Cardiac muscle cell (in vitro differentiated cells and primary cell): ENCODE data around the gene ARHGAP15. TPM values are rescaled to one million over a fixed set of nuclear protein-coding genes. Genes with fewer than 3 reads are reported as not detected.
"Not testable (repeated sequence)": the region's sequence is repeated elsewhere in the genome, so short reads cannot be mapped to it uniquely, and the experiment has no call there.

Source experiments
- DNase-seq, 2 donors: peaks; one replicate each; pipeline versions ENCODE4 v3.0.0 to v3.0.0-alpha.2; 2010 to 2017; ENCODE audit warnings: low read depth in 1 of 2, low spot score in 1 of 2
- H3K27ac ChIP-seq: fragments of 200-600 bp; sonication (generic); 2 replicates; pipeline ENCODE4 v1.5.1; 2016
- H3K27me3 ChIP-seq: fragments of 200-600 bp; sonication (generic); 2 replicates; pipeline ENCODE4 v1.6.0; 2016; ENCODE audit warnings: control low read depth
- H3K36me3 ChIP-seq: fragments of 200-600 bp; sonication (generic); 2 replicates; pipeline ENCODE4 v1.5.1; 2016; ENCODE audit warnings: control low read depth
- H3K4me1 ChIP-seq: fragments of 200-600 bp; sonication (generic); 2 replicates; pipeline ENCODE4 v1.8.1; 2017; ENCODE audit warnings: low read depth, mild to moderate bottlenecking, mixed run types
- H3K4me3 ChIP-seq: fragments of 200-600 bp; sonication (generic); 2 replicates; pipeline ENCODE4 v1.5.1; 2016; ENCODE audit warnings: mild to moderate bottlenecking
- H3K9me3 ChIP-seq: fragments of 200-600 bp; sonication (generic); 2 replicates; pipeline ENCODE4 v1.5.1; 2017; ENCODE audit warnings: low read depth, mild to moderate bottlenecking, control low read depth
- CTCF ChIP-seq: IDR thresholded peaks from 2 replicates; pipeline ENCODE4 v1.5.1; 2012; ENCODE audit warnings: low read depth, mild to moderate bottlenecking, low read length
- polyA plus RNA-seq: library from polyadenylated mRNA; unstranded; fragments of >200 nt; fragmentation: Nextera tagmentation; extraction: Ambion mirVana; gene quantifications from 2 replicates; pipeline ENCODE4 v1.2.1, GENCODE V29; 2016
- total RNA-seq: library from RNA; depleted of rRNA; stranded (reverse); fragments of >200 nt; gene quantifications from 2 replicates; pipeline ENCODE4 v1.2.3, GENCODE V29; 2016

The ARHGAP15 gene
- total and polyA plus RNA-seq, 2 experiments from 2014 or later = not detected

GRCh38 chr2:143087033-143087432 lies 42.2 kb upstream of the ARHGAP15 start:
- Histone ChIP-seq H3K4me1 (no peaks in the 10 kb centered on the region), H3K27ac (no peak overlapping the region), H3K36me3 (no peaks in the 10 kb centered on the region), H3K9me3 (no peaks in the 10 kb centered on the region), H3K27me3 (no peaks in the 10 kb centered on the region), H3K4me3 (no peak overlapping the region)
- TF ChIP-seq CTCF = no peak
- DNase-seq = no peak

- Histone ChIP-seq H3K27ac (no peak overlapping the region), H3K4me3 (no peak overlapping the region), H3K36me3 (no peaks in the 10 kb centered on the region), H3K27me3 (no peaks in the 10 kb centered on the region), H3K9me3 (no peaks in the 10 kb centered on the region), H3K4me1 (no peaks in the 10 kb centered on the region)
- TF ChIP-seq CTCF = no peak
- DNase-seq = no peak
These were observed 40.8 kb upstream of the ARHGAP15 start for GRCh38 chr2:143088388-143088787.

GRCh38 chr2:143089520-143089919 lies 39.7 kb upstream of the ARHGAP15 start:
- not testable (repeated sequence) for H3K27me3 ChIP-seq, H3K4me3 ChIP-seq, H3K4me1 ChIP-seq, H3K9me3 ChIP-seq, DNase-seq, H3K27ac ChIP-seq, H3K36me3 ChIP-seq

- H3K4me1 ChIP-seq = no peaks in the 10 kb centered on the region
- no peaks in the 10 kb centered on the region for H3K36me3 ChIP-seq
- DNase-seq = peak; percentile 78 to 83
- no peaks in the 10 kb centered on the region for H3K9me3 ChIP-seq
- no peak overlapping the region for H3K27ac ChIP-seq
- H3K4me3 ChIP-seq = no peak overlapping the region
- TF ChIP-seq CTCF = peak; percentile 70
- H3K27me3 ChIP-seq = no peaks in the 10 kb centered on the region
These were observed 18.3 kb upstream of the ARHGAP15 start for GRCh38 chr2:143110758-143111428.

- Histone ChIP-seq H3K27ac (no peak overlapping the region), H3K36me3 (no peaks in the 10 kb centered on the region), H3K4me1 (no peaks in the 10 kb centered on the region), H3K27me3 (no peaks in the 10 kb centered on the region), H3K4me3 (no peak overlapping the region), H3K9me3 (no peaks in the 10 kb centered on the region)
- no peak for TF ChIP-seq CTCF
- DNase-seq = no peak
These were observed 12.0 kb upstream of the ARHGAP15 start for GRCh38 chr2:143117225-143117624.

- no peaks in the 10 kb centered on the region for H3K9me3 ChIP-seq
- no peaks in the 10 kb centered on the region for H3K27me3 ChIP-seq
- H3K4me3 ChIP-seq = no peak overlapping the region
- H3K36me3 ChIP-seq = no peaks in the 10 kb centered on the region
- H3K4me1 ChIP-seq = no peaks in the 10 kb centered on the region
- H3K27ac ChIP-seq = no peak overlapping the region
- no peak for TF ChIP-seq CTCF
- DNase-seq = no peak
These were observed 8.1 kb upstream of the ARHGAP15 start for GRCh38 chr2:143121079-143121478.
